KMS-11 (cell line): ENCODE measurements around the gene SVEP1.

ENCODE experiments used
- H2AFZ ChIP-seq: fragments of 200-600 bp; sonication (generic); 2 replicates; pipeline ENCODE4 v1.6.1; 2016; ENCODE audit warnings: antibody characterized with exemption, mixed run types, low read depth
- H3K27ac ChIP-seq: fragments of 200-600 bp; sonication (generic); 2 replicates; pipeline ENCODE4 v1.6.1; 2016; ENCODE audit warnings: mild to moderate bottlenecking, mixed run types
- H3K27me3 ChIP-seq: fragments of 200-600 bp; sonication (generic); 2 replicates; pipeline ENCODE4 v1.6.1; 2017; ENCODE audit warnings: mild to moderate bottlenecking, low read depth, mixed run types, moderate library complexity; ENCODE audit not compliant: insufficient read depth
- H3K36me3 ChIP-seq: fragments of 200-600 bp; sonication (generic); 2 replicates; pipeline ENCODE4 v1.6.1; 2017; ENCODE audit warnings: mild to moderate bottlenecking, mixed run types; ENCODE audit not compliant: insufficient read depth
- H3K4me1 ChIP-seq: fragments of 200-600 bp; sonication (generic); 2 replicates; pipeline ENCODE4 v1.6.1; 2016; ENCODE audit warnings: mild to moderate bottlenecking, low read depth, mixed run types; ENCODE audit not compliant: poor library complexity, severe bottlenecking
- H3K4me2 ChIP-seq: fragments of 200-600 bp; sonication (generic); 2 replicates; pipeline ENCODE4 v1.7.0; 2016; ENCODE audit warnings: mild to moderate bottlenecking, mixed run types
- H3K4me3 ChIP-seq: fragments of 200-600 bp; sonication (generic); IDR thresholded peaks from 2 replicates; pipeline ENCODE4 v1.6.1; 2017; ENCODE audit warnings: low read depth, low read length, mixed read lengths; ENCODE audit not compliant: insufficient read depth
- H3K79me2 ChIP-seq: fragments of 200-600 bp; sonication (generic); 2 replicates; pipeline ENCODE4 v1.6.1; 2016; ENCODE audit warnings: low read depth, mixed run types; ENCODE audit not compliant: insufficient read depth
- H3K9ac ChIP-seq: fragments of 200-600 bp; sonication (generic); 2 replicates; pipeline ENCODE4 v1.6.1; 2016; ENCODE audit warnings: mild to moderate bottlenecking, mixed run types
- H4K20me1 ChIP-seq: fragments of 200-600 bp; sonication (generic); 2 replicates; pipeline ENCODE4 v1.6.1; 2016; ENCODE audit warnings: mild to moderate bottlenecking, mixed run types; ENCODE audit not compliant: insufficient read depth
- TF ChIP-seq, protein P1 (sequence below): fragments of 200-600 bp; sonication (generic); conservative IDR thresholded peaks from 2 replicates; pipeline ENCODE4 v1.6.1; 2017; ENCODE audit warnings: low read depth, mild to moderate bottlenecking, antibody characterized with exemption, low read length, moderate library complexity, mixed read lengths

SVEP1 gene

DNA sequence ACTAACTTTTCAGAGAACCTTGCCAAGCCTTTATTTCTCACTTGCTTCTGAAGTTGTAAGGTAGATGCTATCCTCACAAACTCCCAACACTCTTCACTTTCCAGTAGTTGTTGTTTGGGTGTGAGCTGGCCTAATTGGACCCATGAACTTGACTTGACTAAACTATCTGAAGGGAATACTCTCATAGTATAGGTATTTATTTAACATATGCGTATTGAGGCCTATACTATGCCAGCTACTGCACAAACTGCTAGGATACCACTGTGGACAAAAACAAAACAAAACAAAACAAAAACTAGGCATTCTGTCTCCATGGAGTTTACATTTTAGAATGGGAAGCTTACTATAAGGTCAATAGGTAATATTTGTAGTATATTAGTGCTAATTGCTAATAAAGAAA, 243.2 kb downstream of the SVEP1 start:
- Histone ChIP-seq H4K20me1 (no peaks in the 10 kb centered on the region), H3K27ac (no peak overlapping the region), H2AFZ (no peak overlapping the region), H3K9ac (no peak overlapping the region), H3K27me3 (no peaks in the 10 kb centered on the region), H3K4me1 (no peaks in the 10 kb centered on the region), H3K36me3 (no peaks in the 10 kb centered on the region), H3K79me2 (no peaks in the 10 kb centered on the region), H3K4me3 (no peak overlapping the region), H3K4me2 (no peak overlapping the region)
- TF ChIP-seq, protein P1, sequence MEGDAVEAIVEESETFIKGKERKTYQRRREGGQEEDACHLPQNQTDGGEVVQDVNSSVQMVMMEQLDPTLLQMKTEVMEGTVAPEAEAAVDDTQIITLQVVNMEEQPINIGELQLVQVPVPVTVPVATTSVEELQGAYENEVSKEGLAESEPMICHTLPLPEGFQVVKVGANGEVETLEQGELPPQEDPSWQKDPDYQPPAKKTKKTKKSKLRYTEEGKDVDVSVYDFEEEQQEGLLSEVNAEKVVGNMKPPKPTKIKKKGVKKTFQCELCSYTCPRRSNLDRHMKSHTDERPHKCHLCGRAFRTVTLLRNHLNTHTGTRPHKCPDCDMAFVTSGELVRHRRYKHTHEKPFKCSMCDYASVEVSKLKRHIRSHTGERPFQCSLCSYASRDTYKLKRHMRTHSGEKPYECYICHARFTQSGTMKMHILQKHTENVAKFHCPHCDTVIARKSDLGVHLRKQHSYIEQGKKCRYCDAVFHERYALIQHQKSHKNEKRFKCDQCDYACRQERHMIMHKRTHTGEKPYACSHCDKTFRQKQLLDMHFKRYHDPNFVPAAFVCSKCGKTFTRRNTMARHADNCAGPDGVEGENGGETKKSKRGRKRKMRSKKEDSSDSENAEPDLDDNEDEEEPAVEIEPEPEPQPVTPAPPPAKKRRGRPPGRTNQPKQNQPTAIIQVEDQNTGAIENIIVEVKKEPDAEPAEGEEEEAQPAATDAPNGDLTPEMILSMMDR = no peak

DNA sequence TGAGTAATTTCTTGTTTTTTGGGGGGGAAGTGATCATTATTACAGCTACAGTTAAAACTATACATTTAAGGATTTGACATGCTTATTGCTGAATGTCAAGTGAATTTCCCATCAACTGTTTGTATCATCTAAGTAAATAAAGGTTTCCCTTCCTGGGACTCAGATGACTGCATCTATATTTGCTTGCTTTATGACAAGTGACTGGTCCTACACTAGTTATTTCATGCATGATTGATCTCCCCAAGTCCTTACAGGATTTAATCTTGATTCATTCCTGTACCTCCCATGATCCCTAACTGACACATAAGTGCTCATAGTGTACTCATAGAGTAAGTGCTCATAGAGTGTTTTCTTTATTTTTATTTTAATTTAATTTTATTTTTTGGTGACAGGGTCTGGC, 244.7 kb downstream of the SVEP1 start:
- Histone ChIP-seq H3K4me1 (no peaks in the 10 kb centered on the region), H4K20me1 (no peaks in the 10 kb centered on the region), H3K27ac (no peak overlapping the region), H3K27me3 (no peaks in the 10 kb centered on the region), H3K9ac (no peak overlapping the region), H3K36me3 (no peaks in the 10 kb centered on the region), H3K4me3 (no peak overlapping the region), H3K79me2 (no peaks in the 10 kb centered on the region), H3K4me2 (no peak overlapping the region), H2AFZ (no peak overlapping the region)
- TF ChIP-seq, protein P1 = no peak

DNA sequence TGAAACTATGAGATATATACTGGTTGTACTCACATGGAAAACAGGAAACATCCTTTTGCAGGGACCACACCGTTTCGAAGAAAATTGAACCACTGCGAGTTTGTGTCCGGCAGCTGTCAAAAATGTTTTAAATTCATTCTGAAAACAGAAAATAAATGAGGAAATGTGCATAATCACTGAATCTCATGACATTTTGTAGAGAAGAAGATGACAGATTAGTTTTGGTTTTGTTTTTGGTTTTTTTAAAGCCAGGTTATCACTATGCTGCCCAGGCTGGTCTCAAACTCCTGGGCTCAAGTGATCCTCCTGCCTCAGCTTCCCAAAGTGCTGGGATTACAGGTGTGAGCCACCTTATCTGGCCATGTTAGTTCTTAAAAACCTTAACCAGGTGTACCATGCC, 245.4 kb downstream of the SVEP1 start:
- Histone ChIP-seq H3K9ac (no peak overlapping the region), H4K20me1 (no peaks in the 10 kb centered on the region), H3K36me3 (no peaks in the 10 kb centered on the region), H3K4me1 (no peaks in the 10 kb centered on the region), H3K27me3 (no peaks in the 10 kb centered on the region), H3K4me3 (no peak overlapping the region), H3K27ac (no peak overlapping the region), H3K4me2 (no peak overlapping the region), H3K79me2 (no peaks in the 10 kb centered on the region), H2AFZ (no peak overlapping the region)
- TF ChIP-seq, protein P1 = no peak

DNA sequence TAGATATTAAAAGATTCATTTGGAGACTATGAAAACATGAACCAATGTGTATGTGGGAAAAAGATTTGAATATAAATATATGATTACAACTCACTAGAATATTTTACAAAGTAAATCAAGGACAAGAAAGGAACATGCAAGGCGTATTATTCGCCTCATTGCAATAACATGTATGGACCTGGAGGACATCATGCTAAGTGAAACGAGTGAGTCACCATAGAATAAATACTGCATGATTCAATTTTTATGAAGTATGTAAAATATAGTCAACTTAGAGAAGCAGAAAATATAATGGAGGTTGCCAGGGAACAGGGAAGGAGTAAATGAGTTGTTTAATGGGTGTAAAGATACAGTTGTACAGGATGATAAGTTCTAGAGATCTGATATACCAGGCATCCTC, 246.8 kb downstream of the SVEP1 start:
- Histone ChIP-seq H4K20me1 (no peaks in the 10 kb centered on the region), H3K36me3 (no peaks in the 10 kb centered on the region), H2AFZ (no peak overlapping the region), H3K4me1 (no peaks in the 10 kb centered on the region), H3K79me2 (no peaks in the 10 kb centered on the region), H3K27me3 (no peaks in the 10 kb centered on the region), H3K27ac (no peak overlapping the region), H3K9ac (no peak overlapping the region), H3K4me3 (no peak overlapping the region), H3K4me2 (no peak overlapping the region)
- TF ChIP-seq, protein P1 = no peak
